ENCODE measurements around the gene CACNA1H.
"Not testable (repeated sequence)": the region's sequence is repeated elsewhere in the genome, so short reads cannot be mapped to it uniquely, and the experiment has no call there.

Gene CACNA1H

DNA sequence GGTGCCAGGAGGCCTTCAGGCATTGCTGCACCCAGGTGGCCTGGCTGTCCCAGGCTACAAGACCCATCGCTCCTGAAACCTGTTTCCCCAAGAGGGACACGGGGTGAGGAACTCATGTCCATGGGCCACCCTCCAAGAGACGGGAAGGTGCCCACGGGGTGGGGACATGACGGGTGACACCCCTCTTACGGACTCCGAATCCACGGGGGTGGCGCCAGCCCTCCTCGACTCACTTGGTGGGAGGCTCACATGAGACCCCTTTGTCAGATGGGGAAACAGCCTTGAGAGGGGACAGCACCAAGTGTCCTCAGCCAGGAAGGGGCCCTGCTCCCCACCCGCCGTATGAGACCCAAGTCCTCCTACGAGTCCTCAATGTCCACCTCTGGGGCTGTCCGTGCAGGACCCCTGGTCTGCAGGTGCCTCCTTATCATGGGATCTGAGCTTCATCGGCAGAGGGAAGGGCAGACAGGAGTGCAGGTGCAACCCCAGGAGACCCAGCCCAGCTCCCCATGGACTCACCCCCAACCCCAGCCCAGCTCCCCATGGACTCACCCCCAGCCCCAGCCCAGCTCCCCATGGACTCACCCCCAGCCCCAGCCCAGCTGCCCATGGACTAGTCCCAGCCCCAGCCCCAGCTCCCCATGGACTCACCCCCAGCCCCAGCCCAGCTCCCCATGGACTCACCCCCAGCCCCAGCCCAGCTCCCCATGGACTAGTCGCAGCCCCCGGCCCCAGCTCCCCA, 77.7 kb downstream of the CACNA1H start:
- DNase-seq: not testable (repeated sequence)

DNA sequence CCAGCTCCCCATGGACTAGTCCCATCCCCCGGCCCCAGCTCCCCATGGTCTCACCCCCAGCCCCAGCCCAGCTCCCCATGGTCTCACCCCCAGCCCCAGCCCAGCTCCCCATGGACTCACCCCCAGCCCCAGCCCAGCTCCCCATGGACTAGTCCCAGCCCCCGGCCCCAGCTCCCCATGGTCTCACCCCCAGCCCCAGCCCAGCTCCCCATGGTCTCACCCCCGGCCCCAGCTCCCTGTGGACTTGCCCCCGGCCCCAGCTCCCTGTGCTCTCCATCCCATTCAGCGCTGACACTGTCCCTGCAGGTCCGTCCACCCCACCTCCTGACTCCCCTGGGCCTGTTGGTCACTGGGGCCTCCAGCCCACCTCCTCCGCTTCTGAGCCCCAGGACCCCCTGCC, 78.4 kb downstream of the CACNA1H start:
- DNase-seq: not testable (repeated sequence)

DNA sequence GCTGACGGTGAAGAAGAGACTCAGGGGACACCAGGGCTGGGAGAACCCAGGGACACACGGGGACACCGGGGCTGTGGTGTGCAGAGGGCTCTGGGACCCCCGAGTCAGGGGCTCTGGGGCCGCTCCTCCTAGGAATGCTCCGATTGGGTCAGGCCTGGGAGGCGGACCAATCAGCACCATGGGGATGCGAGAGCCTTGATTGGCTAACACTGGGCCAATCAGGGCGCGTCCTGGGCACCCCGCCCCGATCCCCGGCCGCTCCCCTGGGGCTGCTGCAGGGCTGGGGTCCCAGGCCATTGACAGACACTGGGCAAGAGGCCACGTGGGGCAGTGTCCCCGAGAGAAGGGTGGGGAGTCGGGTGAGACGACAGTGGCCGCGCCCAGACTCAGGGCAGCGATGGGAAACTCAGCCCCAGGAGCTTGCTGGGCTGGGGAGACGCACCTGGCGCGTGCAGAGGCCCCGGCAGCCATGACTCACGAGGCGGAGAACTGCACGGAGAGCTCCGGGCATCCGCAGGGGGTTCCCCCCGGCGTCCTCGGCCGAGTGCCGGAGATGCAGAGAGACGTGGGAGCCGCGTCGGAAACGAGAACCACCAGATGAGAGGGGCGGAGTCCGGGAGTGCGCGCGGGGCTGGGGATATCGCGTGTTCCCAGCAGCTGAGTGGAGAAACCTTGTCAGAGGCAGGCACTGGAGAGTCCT, 79.3 kb downstream of the CACNA1H start:
- DNase-seq: not testable (repeated sequence)

DNA sequence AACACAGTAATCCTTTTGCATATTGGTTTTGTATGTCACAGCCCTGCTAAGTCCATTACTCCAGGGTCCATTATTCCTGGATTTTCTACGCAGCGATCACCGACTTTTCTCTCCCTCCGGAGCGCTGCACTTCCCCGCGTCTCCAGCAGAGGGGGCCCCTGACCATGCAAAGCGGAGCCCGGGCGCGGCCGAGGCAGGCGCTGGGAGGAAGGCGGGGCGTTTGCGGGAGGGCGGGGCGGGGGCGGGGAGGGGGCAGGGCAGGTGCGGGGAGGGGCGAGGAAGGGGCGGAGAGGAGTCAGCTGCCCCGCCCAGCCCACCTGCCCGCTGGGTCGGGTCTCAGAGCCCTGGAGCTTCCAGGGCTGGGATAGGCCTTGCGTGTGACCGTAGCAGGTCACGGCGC, 83.8 kb downstream of the CACNA1H start:
- DNase-seq: not testable (repeated sequence)

DNA sequence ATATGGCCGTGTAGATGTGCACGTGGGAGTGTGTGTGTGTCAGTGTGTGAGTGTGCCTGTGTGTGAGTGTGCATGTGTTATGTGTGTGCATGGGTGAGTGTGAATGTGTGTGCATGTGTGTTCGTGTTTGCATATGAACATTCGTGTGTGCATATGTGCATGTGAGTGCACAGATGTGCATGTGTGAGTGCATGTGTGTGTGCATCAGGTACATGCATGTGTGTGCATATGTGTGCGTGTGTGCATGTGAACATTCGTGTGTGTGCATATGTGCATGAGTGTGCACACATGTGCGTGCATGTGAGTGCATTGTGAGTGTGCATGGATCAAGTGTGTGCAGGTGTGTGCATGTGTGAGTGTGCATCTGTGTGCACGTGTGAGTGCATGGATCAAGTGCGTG, 85.1 kb downstream of the CACNA1H start:
- DNase-seq: no peak

DNA sequence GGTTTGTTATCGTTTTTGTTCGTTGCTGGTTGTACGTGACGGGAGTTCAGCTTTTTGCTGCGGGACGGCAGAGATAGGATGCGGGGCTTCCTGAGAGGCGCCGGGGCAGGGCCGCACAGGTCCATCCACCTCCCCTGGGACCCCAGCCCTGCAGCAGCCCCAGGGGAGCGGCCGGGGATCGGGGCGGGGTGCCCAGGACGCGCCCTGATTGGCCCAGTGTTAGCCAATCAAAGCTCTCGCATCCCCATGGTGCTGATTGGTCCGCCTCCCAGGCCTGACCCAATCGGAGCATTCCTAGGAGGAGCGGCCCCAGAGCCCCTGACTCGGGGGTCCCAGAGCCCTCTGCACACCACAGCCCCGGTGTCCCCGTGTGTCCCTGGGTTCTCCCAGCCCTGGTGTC, 86.0 kb downstream of the CACNA1H start:
- DNase-seq: not testable (repeated sequence)

DNA sequence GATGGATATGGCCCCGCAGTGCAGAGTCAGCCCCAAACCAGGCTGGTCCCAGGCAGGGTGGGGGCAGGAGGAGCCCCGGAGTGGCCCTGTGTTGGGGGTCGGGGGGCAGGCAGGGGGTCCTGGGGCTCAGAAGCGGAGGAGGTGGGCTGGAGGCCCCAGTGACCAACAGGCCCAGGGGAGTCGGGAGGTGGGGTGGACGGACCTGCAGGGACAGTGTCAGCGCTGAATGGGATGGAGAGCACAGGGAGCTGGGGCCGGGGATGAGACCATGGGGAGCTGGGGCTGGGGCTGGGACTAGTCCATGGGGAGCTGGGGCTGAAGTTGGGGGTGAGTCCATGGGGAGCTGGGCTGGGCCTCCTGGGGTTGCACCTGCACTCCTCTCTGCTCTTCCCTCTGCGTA, 86.7 kb downstream of the CACNA1H start:
- DNase-seq: not testable (repeated sequence)

DNA sequence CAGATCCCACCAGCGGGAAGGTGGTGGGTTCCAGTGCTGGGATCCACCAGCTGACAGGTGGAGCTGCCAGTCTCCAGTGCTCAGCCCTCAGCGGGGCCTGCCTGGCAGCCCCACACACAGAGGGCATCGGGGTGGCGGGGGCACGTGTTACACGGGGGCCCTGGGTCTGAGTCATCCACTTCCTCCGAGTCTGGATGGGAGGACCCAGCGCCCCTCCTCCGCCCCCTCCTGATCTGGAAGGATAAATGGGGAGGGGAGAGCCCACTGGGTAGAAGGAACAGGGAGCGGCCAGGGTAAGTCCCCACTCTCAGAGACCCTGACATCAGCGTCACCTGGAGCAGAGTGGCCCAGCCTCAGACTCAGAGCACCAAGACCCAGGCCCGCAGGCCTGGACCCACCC, 87.5 kb downstream of the CACNA1H start, which contains the start of gene TPSAB1:
Gene TPSAB1, plus strand, starts transcription at position 270 of the 400 bp plus-strand sequence. CDS start 234 bp downstream, outside the sequence.
- DNase-seq: not testable (repeated sequence)

DNA sequence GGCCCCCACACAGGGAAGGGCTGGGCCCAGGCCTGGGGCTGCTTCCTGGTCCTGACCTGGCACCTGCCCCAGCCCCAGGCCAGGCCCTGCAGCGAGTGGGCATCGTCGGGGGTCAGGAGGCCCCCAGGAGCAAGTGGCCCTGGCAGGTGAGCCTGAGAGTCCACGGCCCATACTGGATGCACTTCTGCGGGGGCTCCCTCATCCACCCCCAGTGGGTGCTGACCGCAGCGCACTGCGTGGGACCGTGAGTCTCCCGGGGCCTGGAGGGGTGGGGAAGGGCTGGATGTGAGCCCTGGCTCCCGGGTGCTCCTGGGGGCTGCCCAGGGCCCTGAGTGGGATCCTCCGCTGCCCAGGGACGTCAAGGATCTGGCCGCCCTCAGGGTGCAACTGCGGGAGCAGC, 88.2 kb downstream of the CACNA1H start:
- not testable (repeated sequence) for DNase-seq

DNA sequence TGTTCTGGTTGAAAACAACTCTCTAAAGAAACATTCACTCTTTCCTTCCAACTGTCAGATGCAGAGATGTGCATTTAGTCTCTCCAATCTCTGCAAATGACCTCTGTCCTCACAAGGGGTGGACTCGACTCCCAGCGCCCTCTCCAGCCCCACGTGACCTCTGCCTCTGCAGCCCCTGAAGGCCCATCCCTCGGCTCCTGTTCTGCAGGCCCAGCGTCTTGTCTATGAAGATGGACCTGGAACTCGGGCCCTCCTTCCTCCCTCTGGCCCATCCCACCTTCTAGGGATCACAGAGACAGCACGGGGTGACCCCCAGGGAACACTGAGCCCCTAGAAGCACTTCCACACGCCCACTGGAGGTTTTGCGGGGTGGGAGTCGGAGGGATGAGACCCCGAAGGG, 90.5 kb downstream of the CACNA1H start:
- DNase-seq: not testable (repeated sequence)

DNA sequence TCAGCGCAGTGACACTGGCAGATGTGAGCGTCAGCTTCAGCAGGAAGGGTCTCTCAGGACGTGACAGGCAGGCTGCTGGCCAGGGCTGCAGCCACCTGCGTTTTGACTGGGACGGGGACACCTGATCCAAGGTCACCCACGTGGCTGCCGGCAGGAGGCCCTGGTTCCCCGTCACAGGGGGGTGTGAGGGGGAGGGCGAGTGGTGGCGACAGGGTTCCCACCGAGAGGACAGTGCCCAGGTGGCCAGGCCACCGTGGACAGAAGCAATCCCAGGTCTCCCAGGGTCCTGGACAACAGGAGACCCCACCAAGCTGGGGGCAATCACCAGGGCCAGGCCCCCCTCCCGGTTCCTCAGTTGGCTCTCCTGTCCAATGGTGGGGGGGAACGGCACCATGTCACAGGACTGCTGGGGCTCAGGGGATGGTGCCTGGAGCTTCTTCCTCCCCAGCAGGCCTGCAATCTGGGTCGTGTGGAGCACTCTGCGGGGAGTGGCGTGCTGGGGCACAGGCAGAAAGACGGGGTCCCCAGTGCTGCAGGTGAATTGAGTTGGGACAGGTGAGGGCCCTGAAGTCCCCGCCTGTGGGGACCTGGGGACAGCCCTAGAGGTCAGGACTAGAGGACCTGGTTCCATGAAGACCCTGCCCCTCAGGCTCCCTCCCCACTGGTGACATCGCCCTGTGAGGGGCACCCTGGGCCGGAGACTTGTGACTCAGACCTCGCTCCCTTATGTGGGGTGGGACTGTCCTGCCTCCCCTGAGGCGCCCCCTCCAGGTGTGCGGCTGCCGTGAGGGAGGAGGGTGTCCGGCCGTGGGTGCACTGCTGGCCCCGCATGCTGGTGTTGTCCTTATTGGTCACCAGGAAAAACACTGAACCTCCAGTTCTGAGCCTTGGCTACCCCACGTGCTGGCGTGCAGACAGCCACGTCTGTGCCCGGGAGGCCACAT, 91.3 kb downstream of the CACNA1H start:
- DNase-seq: not testable (repeated sequence)

DNA sequence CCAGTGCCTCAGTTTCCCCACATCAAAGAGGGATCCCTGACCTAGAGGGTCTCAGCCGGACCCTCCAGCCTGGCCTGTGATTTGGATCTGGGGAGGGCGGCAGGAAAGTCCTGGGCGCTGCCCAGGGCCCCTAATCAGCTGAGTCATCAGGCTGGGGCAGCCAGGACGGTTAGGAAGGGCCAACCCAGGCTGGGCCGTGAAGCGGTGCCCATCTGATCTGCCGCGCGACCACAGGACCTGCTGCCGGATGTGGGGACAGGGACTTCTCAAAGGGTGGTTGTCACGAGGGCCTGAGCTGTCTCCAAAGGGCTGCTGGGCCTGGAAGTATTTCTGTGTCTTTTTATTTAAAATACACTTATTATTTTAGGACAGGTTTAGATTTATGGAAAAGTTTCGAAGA, 92.0 kb downstream of the CACNA1H start:
- DNase-seq: no peak

DNA sequence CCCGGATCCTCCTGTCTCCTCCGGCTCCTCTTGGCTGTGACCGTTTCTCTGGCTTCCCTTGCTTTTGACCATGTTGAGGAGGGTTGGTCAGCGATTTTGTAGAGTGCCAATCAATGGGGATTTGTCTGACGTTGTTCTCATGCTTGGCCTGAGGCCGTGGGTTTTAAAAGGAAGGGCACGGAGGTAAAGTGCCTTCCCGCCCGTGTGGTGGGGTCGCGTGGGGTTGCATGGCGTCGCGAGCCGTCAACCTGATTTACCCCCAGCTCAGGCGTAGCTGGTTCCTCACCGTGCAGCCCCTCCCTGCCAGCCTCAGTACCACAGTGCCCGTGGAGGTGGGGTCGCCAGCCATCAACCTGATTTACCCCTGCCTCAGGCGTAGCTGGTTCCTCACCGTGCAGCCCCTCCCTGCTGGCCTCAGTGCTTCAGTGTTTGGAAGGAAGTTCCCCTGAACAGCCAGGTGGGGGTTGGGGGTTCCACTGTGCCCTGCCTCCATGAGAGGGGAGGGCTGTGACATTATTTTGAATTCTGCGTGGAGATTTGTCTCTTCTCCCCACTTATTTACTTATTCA, 92.6 kb downstream of the CACNA1H start:
- no peak for DNase-seq

DNA sequence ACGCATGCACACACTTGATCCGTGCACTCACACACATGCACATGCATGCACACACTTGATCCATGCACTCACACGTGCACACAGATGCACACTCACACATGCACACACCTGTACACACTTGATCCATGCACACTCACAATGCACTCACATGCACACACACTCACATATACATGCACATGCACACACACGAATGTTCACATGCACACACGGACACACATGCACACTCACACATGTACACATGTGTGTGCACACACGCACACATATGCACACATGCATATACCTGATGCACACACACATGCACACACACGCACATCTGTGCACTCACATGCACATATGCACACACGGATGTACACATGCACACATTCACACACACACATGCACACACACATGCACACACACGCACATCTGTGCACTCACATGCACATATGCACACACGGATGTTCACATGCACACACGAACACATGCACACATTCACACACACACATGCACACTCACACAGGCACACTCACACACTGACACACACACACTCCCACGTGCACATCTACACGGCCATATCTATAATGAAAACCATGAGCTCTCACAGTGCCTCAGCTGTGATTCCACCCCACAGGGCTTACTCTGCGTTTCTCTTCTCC, 95.1 kb downstream of the CACNA1H start:
- not testable (repeated sequence) for DNase-seq

DNA sequence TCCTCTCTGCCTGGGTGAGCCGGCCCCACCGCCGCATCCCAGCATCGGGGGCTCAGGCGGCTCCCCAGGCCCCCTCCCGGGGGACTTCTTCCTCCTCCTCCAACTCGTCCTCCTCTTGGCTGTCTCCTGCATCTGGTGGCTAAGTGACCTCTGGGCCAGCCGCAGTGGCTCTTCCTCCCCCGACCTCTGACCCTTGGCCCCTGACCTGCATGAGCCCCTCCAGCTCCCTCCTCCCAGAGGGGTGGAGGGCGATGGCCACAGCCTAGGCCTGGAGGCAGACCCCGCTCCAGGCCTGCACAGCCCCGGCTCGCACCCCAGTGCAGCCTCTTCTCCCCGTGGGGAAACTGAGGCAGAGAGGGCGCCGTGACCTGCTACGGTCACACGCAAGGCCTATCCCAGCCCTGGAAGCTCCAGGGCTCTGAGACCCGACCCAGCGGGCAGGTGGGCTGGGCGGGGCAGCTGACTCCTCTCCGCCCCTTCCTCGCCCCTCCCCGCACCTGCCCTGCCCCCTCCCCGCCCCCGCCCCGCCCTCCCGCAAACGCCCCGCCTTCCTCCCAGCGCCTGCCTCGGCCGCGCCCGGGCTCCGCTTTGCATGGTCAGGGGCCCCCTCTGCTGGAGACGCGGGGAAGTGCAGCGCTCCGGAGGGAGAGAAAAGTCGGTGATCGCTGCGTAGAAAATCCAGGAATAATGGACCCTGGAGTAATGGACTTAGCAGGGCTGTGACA, 96.3 kb downstream of the CACNA1H start:
- DNase-seq: not testable (repeated sequence)

DNA sequence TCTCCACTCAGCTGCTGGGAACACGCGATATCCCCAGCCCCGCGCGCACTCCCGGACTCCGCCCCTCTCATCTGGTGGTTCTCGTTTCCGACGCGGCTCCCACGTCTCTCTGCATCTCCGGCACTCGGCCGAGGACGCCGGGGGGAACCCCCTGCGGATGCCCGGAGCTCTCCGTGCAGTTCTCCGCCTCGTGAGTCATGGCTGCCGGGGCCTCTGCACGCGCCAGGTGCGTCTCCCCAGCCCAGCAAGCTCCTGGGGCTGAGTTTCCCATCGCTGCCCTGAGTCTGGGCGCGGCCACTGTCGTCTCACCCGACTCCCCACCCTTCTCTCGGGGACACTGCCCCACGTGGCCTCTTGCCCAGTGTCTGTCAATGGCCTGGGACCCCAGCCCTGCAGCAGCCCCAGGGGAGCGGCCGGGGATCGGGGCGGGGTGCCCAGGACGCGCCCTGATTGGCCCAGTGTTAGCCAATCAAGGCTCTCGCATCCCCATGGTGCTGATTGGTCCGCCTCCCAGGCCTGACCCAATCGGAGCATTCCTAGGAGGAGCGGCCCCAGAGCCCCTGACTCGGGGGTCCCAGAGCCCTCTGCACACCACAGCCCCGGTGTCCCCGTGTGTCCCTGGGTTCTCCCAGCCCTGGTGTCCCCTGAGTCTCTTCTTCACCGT, 100.9 kb downstream of the CACNA1H start:
- not testable (repeated sequence) for DNase-seq

DNA sequence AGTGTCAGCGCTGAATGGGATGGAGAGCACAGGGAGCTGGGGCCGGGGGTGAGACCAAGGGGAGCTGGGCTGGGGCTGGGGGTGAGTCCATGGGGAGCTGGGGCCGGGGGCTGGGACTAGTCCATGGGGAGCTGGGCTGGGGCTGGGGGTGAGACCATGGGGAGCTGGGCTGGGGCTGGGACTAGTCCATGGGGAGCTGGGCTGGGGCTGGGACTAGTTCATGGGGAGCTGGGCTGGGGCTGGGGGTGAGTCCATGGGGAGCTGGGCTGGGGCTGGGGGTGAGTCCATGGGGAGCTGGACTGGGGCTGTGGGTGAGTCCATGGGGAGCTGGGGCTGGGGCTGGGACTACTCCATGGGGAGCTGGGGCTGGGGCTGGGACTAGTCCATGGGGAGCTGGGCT, 101.9 kb downstream of the CACNA1H start:
- not testable (repeated sequence) for DNase-seq

DNA sequence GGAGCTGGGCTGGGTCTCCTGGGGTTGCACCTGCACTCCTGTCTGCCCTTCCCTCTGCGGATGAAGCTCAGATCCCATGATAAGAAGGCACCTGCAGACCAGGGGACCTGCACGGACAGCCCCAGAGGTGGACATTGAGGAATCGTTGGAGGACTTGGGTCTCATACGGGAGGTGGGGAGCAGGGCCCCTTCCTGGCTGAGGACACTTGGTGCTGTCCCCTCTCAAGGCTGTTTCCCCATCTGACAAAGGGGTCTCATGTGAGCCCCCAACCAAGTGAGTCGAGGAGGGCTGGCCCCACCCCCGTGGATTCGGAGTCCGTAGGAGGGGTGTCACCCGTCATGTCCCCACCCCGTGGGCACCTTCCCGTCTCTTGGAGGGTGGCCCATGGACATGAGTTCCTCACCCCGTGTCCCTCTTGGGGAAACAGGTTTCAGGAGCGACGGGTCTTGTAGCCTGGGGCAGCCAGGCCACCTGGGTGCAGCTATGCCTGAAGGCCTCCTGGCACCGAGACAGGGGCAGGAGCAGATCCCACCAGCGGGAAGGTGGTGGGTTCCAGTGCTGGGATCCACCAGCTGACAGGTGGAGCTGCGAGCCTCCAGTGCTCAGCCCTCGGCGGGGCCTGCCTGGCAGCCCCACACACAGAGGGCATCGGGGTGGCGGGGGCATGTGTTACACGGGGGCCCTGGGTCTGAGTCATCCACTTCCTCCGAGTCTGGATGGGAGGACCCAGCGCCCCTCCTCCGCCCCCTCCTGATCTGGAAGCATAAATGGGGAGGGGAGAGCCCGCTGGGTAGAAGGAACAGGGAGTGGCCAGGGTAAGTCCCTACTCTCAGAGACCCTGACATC, 102.6 kb downstream of the CACNA1H start, which contains the start of gene TPSD1:
Gene TPSD1, plus strand, starts transcription at position 794 of the 847 bp plus-strand sequence. CDS start 212 bp downstream, outside the sequence.
- not testable (repeated sequence) for DNase-seq

DNA sequence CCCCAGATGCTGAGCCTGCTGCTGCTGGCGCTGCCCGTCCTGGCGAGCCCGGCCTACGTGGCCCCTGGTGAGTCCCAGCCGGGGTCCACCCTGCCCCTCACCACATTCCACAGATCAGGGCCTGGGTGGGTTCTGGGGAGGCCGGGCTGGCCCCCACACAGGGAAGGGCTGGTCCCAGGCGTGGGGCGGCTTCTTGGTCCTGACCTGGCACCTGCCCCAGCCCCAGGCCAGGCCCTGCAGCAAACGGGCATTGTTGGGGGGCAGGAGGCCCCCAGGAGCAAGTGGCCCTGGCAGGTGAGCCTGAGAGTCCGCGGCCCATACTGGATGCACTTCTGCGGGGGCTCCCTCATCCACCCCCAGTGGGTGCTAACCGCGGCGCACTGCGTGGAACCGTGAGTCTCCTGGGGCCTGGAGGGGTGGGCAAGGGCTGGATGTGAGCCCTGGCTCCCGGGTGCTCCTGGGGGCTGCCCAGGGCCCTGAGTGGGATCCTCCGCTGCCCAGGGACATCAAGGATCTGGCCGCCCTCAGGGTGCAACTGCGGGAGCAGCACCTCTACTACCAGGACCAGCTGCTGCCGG, 103.5 kb downstream of the CACNA1H start:
- DNase-seq: not testable (repeated sequence)
